CD4-positive, alpha-beta T cell treated with Interleukin-2 at 100 ng/mL for 4 hours (primary cell): Measurements from ENCODE around the gene SMIM10L2A.
"Not testable (repeated sequence)": the region's sequence is repeated elsewhere in the genome, so short reads cannot be mapped to it uniquely, and the experiment has no call there.

ENCODE experiments used
- DNase-seq: peaks from one replicate; pipeline ENCODE4 v3.0.0-alpha.2; 2020; ENCODE audit warnings: low spot score

Gene SMIM10L2A

DNA sequence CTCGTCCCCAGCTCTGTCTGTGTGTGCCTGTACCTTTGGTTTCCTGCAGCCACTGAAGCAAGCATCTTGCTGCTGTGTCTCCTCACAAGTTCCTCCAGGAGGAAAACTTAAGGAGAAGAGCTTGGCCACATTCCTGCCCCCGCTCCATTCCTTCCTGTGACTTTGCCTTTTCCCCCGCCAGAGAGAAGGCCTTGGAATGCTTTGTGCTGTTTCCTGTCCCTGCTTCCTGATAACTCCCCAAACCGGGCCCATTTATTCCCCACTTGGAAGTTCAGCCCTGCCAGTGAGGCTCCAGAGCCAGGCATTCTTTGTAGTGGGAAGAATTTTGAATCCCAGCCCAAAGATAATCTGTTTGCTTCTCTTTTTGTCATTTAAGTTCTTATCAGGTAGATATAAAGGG lies 33.1 kb downstream of the SMIM10L2A start:
- no peak for DNase-seq

GRCh38 chrX:135461756-135462155 lies 40.0 kb downstream of the SMIM10L2A start:
- DNase-seq = not testable (repeated sequence)

- peak; percentile 7 for DNase-seq
Measured at GRCh38 chrX:135463937-135464336, 42.2 kb downstream of the SMIM10L2A start.

GRCh38 chrX:135476378-135476777 lies 54.6 kb downstream of the SMIM10L2A start:
- no peak for DNase-seq

DNA sequence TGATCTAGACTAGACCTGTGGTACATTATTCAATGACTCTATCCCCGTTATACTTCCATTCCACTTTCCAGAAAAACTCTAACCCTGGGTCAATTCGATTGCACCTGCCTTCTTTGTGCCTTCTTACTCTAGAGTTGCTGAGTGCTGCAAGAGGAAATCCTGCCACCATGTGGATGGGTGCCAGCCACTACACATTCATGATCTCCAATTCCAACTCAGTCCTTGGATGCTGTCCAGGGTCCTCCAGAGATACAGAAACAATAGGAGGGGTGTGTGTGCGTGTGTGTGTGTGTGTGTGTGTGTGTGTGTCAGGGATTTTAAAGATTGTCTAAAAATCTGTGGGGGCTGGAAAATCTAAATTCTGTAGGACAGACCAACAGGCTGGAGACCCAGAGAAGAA lies 55.8 kb downstream of the SMIM10L2A start:
- DNase-seq = peak; percentile 40
